ENCODE measurements around the gene TMEM213.

DNA sequence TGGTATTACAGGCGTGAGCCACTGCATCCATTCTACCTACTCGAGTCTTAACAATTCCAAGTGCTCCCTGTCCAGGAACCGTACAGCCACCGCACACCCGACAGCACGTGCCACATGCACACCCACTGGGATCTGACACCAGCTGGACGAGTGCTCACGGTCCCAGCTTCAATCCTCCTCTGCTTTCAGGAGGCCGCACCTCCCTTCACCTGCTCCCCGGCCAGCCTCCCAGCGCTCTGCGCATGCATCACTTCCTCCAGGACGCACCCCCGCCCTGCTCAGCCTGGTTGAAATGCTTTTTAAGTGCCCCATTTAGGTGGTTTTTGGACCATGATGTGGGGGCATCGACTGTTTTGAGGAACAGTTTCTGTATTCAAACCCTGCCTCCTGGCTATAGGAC lies 47.3 kb upstream of the TMEM213 start:
- TF ChIP-seq POLR2AphosphoS5 (IDR thresholded peaks at IDR 0.05; ENCODE audit: low read depth, low read length) (no peak), POLR2A (IDR thresholded peaks at IDR 0.05; ENCODE audit: low read depth, low read length) (no peak), PAX5 (IDR thresholded peaks at IDR 0.05; ENCODE audit: insufficient read depth, low read length, severe bottlenecking) (no peak), POU2F2 (IDR thresholded peaks at IDR 0.05; ENCODE audit: low read depth, low read length) (no peak), SPI1 (IDR thresholded peaks at IDR 0.05; ENCODE audit: low read depth, low read length) (no peak), TAF1 (IDR thresholded peaks at IDR 0.05; ENCODE audit: low read depth, low read length) (no peak)

Measured in GM12891 (cell line).